Measurements from ENCODE around the gene TNIP2.
"Not testable (repeated sequence)": the region's sequence is repeated elsewhere in the genome, so short reads cannot be mapped to it uniquely, and the experiment has no call there.

TNIP2 gene

DNA sequence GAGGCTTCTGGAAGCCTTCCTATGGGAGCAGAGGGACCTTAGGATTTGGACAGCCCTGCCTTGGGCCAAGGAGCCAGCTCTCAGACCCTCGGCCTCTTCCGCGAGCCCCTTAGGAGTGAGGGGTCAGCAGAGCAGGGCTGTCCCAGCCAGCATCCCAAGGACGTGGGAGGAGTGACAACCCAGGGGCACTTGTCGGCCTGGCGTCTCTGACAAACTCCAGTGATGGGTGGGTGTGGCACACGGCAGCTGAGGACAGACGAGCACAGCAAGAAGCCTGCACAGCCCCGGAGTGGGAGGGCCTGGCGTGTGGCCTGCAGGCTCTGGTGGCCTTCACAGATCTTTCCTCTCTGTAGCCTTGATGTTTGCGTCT, 11.6 kb upstream of the TNIP2 start:
- no peak for DNase-seq

GRCh38 chr4:2767046-2767704, 11.0 kb upstream of the TNIP2 start:
- DNase-seq = no peak

- DNase-seq = no peak
Observed at GRCh38 chr4:2765832-2766526, 9.8 kb upstream of the TNIP2 start.

GRCh38 chr4:2763511-2763967, 7.4 kb upstream of the TNIP2 start:
- no peak for DNase-seq

- DNase-seq = not testable (repeated sequence)
Observed at GRCh38 chr4:2762486-2763370, 6.6 kb upstream of the TNIP2 start.

GRCh38 chr4:2762048-2762447, 5.9 kb upstream of the TNIP2 start:
- no peak for DNase-seq

DNA sequence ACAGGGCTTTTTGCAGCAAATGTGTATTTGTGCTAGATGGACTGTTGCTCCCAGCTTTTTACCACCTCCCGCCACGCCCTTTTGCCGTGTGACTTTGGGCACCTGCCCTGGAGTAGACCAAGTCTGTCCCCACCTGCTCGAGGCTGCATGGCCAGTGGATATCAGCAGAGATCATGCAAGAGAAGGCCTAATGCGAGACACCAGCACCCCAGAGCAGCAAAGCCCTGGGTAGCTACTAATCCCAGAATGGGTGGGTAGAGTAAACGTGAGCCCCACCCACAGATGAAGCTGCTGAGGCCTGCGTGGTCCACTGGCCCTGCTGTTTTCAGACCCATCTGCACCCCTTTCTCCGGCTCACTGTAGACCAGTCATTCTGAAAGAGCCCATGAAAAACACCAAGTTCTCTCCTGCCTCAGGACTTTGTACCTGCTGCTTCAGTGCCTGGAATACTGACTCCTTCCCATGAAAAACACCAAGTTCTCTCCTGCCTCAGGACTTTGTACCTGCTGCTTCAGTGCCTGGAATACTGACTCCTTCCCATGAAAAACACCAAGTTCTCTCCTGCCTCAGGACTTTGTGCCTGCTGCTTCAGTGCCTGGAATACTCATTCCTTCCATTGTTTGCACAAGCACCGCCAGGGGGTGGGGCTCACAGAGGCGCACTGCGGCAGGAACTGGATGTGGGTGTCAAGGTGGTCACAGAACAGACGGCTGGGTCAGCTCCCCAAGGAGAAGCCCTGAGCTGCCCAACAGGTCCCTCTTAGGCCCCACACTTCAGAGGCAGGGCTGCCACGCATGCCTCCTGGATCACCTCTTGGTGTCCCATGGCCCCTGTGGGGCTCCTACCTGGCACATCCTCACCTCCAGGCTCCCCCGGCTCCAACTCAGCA, 5.1 kb upstream of the TNIP2 start:
- no peak for DNase-seq

DNA sequence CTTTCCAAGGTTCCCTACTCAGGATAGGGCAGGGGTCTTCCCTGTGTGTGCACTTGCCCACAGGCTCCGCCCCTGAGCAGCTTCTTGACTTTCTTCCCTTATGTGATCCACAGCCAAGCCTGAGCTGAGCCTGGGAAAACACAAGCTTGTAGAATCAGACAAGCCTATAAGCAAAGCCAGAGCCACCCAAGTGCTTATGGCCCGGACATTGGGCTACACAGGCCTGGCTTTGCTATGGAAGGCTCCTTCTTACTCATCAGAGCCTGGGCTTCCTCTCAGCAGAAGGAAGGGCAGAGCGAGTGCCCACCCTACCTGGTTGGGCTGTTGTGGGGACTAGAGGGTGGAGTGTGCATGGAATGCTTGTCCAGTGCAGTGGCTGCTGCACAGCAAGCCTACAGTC, 1.3 kb upstream of the TNIP2 start:
- DNase-seq = no peak

GRCh38 chr4:2756691-2757350, 685 bp upstream of the TNIP2 start:
- DNase-seq = no peak

- DNase-seq = no peak
Observed at GRCh38 chr4:2754848-2755819, 1.0 kb downstream of the TNIP2 start.

GRCh38 chr4:2753436-2753835, 2.7 kb downstream of the TNIP2 start:
- DNase-seq = no peak

DNA sequence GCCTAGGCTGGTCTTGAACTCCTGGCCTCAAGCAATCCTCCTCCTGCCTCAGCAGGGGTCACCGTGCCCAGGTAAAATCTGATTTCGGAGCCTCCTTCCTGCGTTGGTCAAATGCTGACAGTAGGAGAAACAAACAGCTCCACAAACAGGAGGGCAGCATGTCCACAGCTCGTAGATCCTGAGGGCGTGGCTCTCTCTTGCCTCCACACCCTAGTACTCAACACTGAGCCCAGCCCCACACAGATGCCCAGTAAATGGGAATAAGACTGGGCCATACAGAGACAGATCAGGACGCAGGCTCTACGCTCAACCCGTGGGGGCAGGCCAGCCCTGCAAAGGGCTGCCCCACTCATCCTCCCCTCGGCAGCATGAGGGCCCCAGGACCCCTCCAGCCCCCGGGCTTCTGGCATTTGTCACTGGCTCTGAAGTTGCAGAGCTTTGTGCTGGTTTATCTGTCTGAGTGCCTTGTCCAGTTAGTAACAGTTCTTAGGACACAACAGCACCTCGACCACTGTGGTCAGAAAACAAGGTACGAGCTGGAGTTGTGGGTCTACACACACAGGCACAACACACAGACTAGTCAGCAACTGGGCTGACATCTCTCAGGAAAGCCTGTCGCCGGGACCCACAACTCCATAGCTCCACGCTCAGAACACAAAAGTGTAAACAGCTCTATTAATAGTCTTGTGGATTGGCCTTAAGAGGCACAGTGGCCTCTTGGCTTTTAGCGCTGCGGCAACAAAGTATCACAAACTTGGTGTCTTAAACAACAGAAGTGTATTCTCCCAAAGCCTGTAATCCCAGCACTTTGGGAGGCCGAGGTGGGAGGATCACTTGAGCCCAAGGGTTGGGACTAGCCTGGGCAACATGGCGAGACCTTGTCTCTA, 5.2 kb downstream of the TNIP2 start:
- DNase-seq = no peak

DNA sequence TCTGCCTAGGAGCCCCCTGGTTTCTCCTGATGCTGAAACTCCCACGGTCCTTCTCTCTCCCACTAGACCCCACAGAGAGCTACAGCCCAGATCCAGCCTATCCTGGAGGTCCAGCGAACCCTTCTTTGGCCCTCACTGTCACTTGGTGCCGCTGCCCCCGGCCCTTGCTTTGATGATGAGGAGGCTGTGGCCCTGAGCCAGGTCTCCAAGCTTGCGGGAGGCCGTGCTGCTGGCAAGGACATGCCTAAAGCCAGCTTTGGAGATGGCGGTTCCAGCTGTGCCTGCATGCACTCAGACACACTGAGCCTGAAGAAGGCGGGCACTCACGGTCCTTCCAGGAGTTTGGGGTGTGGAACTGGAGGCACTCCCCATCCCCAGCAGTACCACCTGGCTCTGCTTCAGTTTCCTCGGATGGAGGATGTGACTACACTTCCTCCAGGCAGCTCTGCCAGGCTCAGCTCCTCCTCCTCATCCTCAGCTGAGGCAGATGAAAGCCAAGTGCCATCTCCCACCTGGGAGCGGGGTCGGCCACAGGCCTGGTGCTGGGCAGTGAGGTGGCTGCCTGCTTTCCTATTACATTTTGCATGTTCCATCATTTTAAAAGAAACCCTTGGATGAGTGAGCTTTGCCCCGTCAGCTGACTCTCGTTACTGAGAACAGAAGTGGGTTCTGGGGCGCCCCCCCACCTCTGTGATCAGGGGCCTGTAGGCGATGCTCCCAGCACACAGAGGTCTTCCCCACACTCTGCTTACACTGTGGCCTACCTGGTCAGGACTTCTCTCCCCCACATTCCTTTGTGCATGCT, 9.0 kb downstream of the TNIP2 start:
- no peak for DNase-seq

GRCh38 chr4:2745981-2746806, 9.9 kb downstream of the TNIP2 start:
- peak; percentile 91 for DNase-seq

GRCh38 chr4:2745516-2745915, 10.6 kb downstream of the TNIP2 start:
- DNase-seq = no peak

GRCh38 chr4:2744576-2745270, 11.4 kb downstream of the TNIP2 start:
- no peak for DNase-seq
